ENCODE results near the gene HDAC8. TPM values are rescaled to one million over a fixed set of nuclear protein-coding genes. Genes with fewer than 3 reads are reported as not detected.
"Not testable (repeated sequence)": the region's sequence is repeated elsewhere in the genome, so short reads cannot be mapped to it uniquely, and the experiment has no call there.

The HDAC8 gene
- polyA plus RNA-seq, 1 experiment = 14.9 TPM

GRCh38 chrX:72573158-72573511, 492 bp upstream of the HDAC8 start:
- POLR2A ChIA-PET = no interaction called here
- H3K36me3 ChIP-seq (ENCODE audit: control insufficient read depth, insufficient read depth, low read length) = no peaks in the 10 kb centered on the region
- no peaks in the 10 kb centered on the region for H3K27me3 ChIP-seq (ENCODE audit: control insufficient read depth, insufficient read depth, low read length)
- no peak for TF ChIP-seq CTCF (IDR thresholded peaks at IDR 0.05; ENCODE audit: insufficient read depth, low read depth, low read length)
- DNase-seq (ENCODE audit: low read depth) = no peak
- CTCF ChIA-PET = no interaction called here
- peak overlapping the region; percentile 57 for H3K4me3 ChIP-seq (ENCODE audit: low read depth, low read length)

GRCh38 chrX:72569786-72570185, 2.9 kb downstream of the HDAC8 start:
- ChIA-PET CTCF (no interaction called here), POLR2A (no interaction called here)
- peaks cover 4% of the 10 kb centered on the region; the same call in 1 of the 2 replicates for H3K36me3 ChIP-seq (ENCODE audit: control insufficient read depth, insufficient read depth, low read length)
- no peaks in the 10 kb centered on the region for H3K27me3 ChIP-seq (ENCODE audit: control insufficient read depth, insufficient read depth, low read length)
- TF ChIP-seq CTCF (IDR thresholded peaks at IDR 0.05; ENCODE audit: insufficient read depth, low read depth, low read length) = no peak
- DNase-seq (ENCODE audit: low read depth) = no peak
- H3K4me3 ChIP-seq (ENCODE audit: low read depth, low read length) = no peak overlapping the region

- no peak for DNase-seq (ENCODE audit: low read depth)
- Histone ChIP-seq H3K4me3 (ENCODE audit: low read depth, low read length) (no peak overlapping the region), H3K36me3 (ENCODE audit: control insufficient read depth, insufficient read depth, low read length) (peaks cover 4% of the 10 kb centered on the region; the same call in 1 of the 2 replicates), H3K27me3 (ENCODE audit: control insufficient read depth, insufficient read depth, low read length) (no peaks in the 10 kb centered on the region)
- no peak for TF ChIP-seq CTCF (IDR thresholded peaks at IDR 0.05; ENCODE audit: insufficient read depth, low read depth, low read length)
- ChIA-PET CTCF (no interaction called here), POLR2A (no interaction called here)
Observed at GRCh38 chrX:72568406-72569092, 4.1 kb downstream of the HDAC8 start.

GRCh38 chrX:72566448-72566847, 6.2 kb downstream of the HDAC8 start:
- H3K36me3 ChIP-seq (ENCODE audit: control insufficient read depth, insufficient read depth, low read length) = peaks cover 4% of the 10 kb centered on the region; the same call in 1 of the 2 replicates
- no peak overlapping the region for H3K4me3 ChIP-seq (ENCODE audit: low read depth, low read length)
- H3K27me3 ChIP-seq (ENCODE audit: control insufficient read depth, insufficient read depth, low read length) = no peaks in the 10 kb centered on the region
- no peak for TF ChIP-seq CTCF (IDR thresholded peaks at IDR 0.05; ENCODE audit: insufficient read depth, low read depth, low read length)
- POLR2A ChIA-PET = no interaction called here
- CTCF ChIA-PET = interaction anchor here (1.0 kb wide), 1 partner anchor 17 kb away, joined by 3 read pairs; no protein-coding TSS in a partner anchor
- DNase-seq (ENCODE audit: low read depth) = no peak

- DNase-seq (ENCODE audit: low read depth); CTCF ChIA-PET; H3K36me3 ChIP-seq (ENCODE audit: control insufficient read depth, insufficient read depth, low read length); H3K4me3 ChIP-seq (ENCODE audit: low read depth, low read length); H3K27me3 ChIP-seq (ENCODE audit: control insufficient read depth, insufficient read depth, low read length); POLR2A ChIA-PET: not testable (repeated sequence)
Observed at GRCh38 chrX:72559655-72560054, 13.0 kb downstream of the HDAC8 start.
